Stimulated activated CD8-positive, alpha-beta memory T cell treated with anti-CD3 and anti-CD28 coated beads, Interleukin-4, amount 100 ng/mL, for 24 hours (primary cell): ENCODE results near the gene IL1RAPL2.

ENCODE experiments used
- DNase-seq: peaks from one replicate; pipeline ENCODE4 v3.0.0-alpha.2; 2020; ENCODE audit warnings: low read depth

The IL1RAPL2 gene

DNA sequence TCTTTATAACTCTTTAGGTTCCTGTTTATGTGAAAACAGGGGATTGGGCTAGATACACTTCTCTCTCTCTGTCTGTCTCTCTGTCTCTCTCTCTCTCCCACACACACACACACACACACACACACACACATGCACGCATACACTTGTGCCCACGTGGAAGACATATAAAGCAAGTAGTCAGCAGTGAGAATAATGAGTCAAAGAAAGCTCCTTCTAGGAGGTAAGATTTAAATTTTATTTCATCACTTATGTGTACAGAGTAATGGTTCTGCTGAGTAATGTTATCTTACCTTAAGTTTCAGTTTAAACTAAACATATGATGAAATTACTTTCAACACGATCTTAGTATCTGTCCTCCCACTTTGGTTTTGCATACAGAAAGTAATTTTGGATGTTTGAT is 897.5 kb downstream of the IL1RAPL2 start:
- no peak for DNase-seq

DNA sequence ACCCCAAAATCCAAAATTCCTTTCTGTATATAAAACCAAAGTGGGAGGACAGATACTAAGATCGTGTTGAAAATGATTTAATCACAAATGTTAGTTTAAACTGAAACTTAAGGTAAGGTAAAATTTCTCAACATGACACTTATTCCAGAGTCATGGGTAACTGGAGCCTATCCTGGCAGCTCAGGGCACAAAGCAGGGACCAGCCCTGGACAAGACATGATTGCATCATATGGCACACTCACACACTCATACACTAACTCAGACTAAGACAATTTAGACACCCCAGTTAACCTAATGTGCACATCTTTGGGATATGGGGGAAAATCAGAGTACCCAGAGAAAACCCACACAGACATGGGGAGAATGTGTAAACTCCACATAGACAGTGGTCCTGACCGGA is 898.6 kb downstream of the IL1RAPL2 start:
- DNase-seq, result no peak

DNA sequence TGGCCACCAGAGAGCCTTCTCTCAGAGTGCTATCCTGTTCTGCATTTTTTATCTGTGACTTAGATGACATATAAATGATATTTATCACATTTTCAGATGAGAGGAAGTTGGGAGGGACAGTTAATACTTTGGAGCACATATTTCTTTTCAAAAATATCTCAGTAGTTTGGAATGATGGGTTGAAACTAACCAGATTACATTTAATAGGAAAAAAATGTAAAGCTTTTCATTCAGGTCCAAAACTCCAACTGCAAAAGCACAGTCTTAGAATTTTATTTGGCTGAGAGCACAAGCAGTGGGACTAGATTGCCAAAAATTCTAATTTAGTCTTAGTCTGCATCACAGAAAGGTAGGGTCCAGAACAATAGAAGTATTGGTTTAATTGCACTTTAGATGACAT is 902.7 kb downstream of the IL1RAPL2 start:
- no peak for DNase-seq

DNA sequence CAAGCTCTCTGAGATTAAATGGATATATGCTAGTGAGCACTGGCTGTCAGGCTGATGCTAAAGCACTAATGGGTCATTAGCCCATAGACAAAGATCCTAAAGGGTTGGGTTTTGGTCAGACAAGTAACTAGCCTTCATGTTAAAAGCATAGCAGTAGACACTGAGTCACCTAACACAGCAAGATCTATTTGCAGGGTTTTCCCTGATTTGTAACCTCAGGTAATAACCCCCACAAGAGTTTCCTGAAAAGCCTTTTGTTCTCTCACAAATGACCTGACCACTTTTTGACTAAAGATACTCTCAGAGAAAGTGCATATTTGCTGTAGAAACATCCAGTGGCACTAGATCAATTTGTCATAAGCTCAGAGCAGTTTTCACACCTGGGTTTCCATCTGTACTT is 905.6 kb downstream of the IL1RAPL2 start:
- no peak for DNase-seq

DNA sequence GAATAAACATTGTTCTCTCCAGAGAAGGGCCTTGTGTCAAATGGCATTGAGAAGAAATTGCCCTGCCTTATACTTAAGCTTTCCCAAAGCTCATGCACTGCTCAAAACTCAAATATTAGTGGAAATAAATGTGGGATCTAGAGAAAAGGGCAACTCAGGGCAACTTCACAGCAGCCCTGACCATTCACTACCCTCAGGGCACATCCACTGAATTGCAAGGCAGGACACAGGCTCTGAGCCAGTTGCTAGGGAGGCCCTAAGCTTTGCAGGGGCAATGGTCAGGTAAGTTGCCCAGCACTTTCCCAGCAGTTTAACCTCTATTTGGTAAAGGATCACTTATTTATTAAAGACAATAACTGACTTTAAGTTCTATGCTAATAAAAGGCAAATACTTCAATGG is 909.8 kb downstream of the IL1RAPL2 start:
- no peak for DNase-seq

DNA sequence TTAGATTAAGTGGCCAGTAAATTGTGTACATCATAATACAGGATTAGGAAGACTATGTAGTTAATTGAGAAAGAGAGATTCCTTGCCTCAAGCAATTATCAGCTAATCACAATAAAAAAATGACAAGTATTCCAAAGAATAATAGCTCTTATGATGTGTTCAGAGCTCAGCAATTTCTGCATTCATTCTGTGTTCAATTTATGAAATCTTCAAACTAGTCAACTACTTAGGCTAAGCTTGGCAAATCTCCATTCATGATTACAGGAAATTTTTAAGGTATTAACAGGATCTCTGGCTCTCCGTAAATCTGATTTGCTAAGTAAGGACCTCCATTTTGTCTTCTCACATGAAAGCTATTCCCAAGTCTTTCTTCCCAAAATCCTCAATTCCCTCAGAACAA is 911.4 kb downstream of the IL1RAPL2 start:
- no peak for DNase-seq

DNA sequence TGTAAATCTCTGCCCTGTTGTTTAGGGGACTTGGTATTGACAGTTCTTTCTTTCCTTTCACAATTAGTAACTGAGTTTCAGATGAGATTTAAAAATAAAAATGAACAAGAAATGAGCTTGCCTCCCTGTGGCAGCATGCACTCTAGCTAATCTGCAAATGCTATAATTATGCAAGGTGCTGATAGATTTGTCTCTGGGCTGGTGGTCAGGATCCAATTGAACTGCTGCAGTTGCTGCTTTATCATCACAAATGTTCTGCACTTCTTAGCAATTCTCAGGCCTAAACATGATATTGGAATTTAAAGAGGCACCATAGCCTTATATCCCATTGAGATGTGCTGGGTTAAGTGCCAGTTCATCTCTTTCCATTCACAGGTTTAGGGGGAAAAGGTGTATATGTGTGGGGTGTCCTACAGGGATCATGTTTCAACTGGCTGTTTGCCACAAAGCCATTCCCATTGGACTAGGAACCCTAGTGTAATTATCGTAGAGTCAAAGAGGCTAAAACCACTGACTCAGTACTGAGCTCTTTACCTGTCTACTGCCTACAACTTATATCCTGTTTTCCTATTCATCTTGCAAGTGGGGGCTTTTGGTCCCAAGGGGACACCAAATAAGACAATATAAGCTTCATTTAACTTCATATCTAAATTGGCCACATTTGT is 914.8 kb downstream of the IL1RAPL2 start:
- no peak for DNase-seq

DNA sequence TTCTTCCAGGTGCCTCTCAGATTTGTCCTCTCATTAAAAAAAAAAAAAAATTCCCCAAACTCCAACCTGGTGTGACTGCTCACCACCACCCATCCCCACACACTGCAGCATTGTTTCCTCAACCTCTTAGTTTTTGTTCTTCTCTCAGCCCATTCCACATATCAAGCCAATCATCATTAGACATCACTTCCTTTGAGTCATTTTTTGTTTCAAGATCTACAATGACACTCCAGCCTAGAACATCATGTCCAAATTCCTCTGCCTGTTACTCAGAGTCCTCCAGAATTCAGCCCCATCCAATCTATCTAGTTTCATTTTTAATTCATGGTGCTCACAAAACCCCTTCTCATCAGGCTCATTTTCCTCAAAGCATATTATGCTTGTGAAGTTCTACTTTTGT is 917.0 kb downstream of the IL1RAPL2 start:
- no peak for DNase-seq

DNA sequence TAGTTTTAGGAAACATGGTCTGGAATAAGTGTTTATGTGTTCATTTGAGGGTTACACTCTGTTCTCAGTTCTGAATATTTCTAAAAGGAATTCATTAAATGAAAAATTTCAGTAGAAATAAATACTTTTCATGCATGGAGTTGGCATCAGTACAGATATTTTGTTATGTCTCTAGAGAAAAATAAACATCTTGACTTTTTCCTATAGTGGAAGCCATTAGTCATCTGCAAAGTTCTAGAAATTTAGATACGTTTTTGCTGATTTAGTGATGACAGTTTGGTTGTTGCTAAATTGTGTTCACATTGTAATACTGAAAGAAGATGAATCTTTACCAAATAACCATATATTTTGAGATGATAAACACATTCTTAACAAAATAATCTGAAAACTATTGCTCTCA is 922.7 kb downstream of the IL1RAPL2 start:
- DNase-seq, result no peak

DNA sequence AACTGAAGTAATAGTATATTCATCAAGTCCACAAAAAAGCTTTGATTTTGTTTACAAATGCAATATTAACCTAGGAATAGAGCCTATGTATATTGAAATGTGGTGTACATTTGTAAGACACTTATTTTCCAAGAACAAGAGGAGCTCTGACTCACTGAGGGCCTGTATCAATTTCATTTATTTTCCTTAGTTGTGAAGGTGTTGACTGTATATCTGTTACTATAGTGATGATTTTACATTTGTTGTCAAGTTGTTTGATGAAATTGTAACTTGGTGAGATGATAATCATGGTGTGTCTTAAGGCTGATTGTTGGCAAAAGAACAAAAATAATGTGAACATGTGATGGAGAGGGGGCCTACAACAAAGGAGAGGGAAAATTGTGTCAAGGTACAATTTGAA is 929.4 kb downstream of the IL1RAPL2 start:
- no peak for DNase-seq

DNA sequence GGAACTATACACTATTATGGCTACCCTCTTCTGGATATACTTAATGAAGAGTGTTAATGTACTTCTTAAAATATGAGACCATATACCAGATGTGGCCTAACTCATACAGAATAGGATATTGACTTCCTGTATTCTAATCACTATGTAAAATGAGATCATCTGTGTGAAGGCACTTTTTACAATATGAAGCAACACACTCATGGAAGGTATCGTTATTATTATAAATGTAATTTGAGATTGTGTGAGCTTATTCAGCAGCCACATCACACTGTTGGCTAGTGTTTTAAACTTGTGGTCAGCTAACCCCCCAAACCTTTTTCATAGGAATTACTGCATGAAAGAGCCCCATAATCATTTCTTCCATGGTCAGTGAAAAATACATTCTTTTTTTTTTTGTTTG is 936.3 kb downstream of the IL1RAPL2 start:
- DNase-seq, result no peak

DNA sequence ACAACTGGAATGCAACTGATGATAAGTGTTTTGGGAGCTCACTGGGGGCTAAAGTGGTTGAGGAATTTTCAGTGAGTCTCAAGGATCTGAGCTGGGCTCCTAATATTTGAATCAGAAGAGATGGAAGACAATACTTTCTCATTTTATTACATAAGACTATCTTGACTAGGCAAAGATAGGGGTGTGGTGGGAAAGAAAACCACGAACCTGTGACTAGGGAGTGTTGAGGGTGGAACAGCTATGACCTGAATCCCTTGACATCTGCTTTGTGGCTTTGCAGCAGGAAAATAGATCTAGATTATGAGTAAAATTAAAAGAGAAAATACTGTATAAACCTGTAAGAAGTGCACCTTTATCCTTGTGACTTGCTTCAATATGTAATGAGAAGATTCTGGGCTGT is 949.6 kb downstream of the IL1RAPL2 start:
- no peak for DNase-seq

DNA sequence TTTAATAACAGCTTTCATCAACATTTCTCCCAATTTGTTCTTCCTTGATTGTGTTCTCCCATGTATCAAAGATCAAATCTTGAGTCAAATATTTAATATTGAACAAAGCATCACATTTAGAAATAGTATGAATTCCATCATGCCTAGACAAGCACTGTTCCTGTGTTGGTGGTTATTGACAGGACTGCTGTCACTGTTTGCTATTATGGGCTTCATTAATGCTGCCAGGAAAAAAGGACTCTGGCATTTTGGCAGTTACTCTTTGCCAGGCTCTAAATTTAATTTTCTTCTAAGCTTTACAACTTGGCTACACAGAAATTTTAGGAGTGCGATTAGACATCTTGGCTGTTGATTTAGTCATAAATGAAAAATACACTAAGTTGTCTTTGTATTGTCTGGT is 960.4 kb downstream of the IL1RAPL2 start:
- DNase-seq, result no peak

DNA sequence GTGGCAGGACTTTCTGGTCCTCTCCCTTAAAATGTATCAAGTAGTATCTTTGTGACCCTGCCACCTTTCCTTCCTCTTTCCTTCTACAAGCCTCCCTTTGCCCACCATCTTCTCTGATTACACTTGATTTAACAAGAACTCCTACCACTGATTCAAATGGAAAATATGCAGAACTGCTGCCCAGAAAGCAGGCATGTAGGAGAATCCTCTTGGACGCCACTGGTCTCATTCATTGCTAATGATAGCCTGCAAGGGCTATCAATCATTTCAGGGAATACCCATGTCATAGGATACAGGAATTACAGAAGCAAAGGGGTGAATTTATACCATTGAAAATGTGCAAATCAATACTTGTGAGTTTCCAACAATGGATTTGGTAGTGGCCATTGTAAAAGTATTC is 961.8 kb downstream of the IL1RAPL2 start:
- no peak for DNase-seq

DNA sequence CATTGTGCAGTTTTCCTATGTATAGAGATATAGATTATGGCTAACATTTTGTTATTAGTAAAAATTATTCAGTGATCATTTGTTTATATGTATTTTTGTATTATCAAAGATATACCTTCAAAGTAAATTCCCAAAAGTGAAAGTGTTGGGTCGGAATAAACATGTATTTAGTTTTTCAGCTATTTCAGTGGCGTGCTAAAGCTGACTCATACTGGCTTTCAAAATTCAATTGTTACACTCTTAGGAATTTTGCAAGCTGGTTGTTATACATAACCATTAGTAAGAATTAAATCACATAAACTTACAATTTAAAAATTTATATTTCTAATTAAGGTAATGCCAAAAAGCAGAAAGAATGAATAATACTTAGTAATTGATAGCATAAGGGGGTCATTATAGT is 968.0 kb downstream of the IL1RAPL2 start:
- DNase-seq, result no peak

DNA sequence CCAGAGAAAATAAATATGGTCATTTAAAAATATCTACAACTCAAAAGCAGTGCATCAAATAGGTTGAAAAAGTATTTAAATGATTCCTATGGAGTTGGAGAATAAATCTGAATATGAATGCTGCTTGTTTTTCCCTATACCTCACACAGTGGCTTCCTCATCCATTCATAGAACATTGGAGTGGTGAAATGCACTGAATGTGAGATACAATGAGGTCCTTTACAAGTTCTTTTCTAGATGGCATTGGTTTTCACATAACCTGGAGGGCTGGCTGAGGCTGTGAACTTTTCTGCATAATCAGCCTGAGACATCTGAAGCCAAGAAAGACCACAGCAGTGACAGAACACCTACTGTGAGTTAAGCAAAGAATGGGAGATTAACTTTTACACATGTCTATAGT is 977.3 kb downstream of the IL1RAPL2 start:
- DNase-seq, result no peak

DNA sequence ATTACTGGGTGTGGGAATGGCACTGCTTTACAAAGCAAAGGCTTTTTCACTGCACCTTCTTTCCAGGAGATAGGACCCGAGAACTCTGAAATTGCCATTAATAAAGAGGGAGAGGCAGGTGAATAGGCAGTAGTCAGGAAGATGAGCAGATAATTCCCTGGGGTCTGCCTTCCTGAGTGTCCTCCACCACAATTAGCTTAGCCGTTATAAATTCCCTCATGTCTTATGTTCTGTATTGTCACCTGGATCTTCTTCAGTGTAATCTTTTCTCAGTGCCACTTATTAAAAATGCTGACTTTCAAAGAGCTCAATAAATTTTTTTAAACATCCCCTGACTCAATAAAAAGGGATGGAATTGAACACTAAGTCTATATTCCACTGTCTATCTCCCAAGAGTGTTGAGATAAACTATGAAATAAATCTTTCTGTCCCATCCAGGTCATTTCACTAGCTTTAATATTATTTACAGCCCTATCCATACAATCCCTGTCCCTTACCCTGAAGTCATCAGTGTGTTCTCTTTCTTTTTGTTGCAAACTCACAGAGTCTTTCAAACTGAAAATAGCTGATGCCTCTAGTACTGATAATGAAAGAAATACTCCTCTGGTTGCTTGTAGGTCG is 984.2 kb downstream of the IL1RAPL2 start:
- DNase-seq, result no peak

DNA sequence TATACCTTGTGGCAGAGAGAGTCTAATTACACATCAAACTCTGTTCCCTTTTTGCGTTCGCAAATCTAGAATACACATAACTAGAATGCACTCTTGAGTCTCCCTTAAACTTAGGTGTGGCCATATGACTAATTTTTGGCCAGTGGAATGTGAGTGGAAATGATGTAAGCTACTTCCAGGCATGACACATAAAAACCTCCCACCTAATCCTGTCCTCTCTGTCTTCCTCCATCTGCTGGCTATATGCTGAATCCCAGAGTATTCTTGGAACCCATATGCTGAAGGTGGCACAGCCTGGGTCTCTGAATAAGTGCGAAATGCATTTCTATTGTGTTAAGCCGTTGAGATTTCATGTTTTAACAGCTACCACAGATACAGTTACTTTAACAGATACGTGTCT is 986.4 kb downstream of the IL1RAPL2 start:
- no peak for DNase-seq

DNA sequence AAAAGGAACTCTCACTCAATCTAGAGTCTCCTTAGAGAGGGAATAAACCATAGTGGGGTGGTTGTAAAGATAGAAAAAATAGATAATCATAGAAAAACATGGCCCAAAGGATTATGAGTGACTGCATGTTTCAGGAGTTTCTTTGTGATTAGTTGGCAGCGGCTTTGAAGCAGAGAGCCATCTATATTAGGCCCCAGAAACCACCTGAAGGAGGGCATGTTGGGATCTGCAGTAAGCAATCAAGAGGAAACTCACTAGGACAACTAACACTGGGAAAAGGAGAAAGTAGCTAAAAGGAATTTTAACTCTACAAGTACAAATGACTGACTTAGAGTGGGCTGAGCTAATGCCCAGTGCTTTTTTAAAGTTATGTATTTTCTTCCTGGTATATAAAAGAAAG is 987.1 kb downstream of the IL1RAPL2 start:
- no peak for DNase-seq

DNA sequence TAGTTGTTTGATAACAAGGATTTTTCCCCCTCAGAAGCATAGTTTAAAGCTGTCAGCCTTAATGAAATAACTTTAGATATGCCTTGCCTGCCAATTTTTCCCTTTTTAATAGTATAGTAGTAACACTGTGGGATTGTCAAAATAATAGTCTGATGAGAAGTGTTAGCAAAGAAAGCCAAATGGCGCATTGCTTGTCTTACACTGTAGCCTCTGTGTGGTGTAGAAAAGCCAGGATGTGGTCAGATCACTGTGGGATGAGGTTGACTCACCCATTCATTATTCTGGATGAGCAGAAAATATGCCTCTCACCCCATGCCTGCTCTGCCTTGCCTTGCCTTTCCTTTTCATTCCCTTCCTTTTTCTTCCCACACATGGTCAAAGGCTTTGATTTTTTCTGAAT is 998.5 kb downstream of the IL1RAPL2 start:
- no peak for DNase-seq

DNA sequence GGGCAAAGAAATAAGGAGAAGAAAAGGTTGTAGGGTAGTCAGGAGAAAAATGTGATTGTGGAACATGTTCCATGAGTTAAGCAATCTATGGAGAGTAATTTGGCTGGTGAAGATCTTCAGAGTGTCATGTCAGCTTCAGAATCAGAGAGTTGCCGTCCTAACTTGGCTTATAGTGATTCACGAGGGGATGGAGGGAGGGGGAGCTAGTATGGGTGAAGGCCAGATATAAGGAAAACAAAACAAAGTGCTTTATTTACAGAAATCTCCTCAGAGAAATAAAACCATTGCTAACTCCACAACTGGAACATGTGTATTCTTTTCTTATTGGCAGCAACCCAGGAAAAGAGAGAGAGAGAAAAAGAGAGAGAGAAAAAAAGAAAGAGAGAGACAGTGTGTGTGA is 999.9 kb downstream of the IL1RAPL2 start:
- no peak for DNase-seq

DNA sequence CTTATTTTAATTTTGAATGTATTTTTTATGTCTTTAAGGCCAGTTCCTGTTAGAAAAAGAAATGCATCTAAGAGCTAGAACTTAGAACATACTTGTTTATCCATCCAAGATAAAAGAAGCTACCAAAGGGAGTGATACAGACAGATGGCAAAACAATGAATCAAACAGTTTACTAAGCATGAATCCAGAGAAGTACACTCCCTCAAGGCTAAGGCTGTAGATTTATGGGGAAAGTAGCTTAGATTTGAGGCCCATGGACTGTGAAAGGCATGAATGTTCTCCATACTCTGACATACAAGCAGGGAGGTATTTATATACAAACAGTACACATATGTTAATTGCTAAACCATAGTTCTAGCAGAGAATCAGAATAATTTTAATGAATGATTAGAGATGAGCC is 1001.1 kb downstream of the IL1RAPL2 start:
- no peak for DNase-seq

DNA sequence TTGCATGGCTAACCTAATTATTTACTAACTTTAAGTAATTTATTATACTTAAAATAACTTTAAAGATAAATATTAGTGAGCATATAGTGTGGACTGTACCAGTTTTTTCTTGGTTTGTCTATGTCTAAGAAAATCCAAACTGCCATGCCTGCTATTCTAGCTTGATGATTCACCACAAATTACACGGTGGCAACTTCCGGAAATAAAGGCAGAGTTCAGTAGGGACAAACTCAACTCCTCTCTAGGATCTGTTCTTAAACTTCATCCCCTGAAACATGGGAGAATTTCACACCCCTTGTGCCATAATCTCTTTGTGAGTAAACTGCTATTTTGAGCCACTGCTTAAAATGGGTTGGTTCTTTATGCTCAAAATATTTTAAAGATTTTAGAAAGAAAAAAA is 1042.7 kb downstream of the IL1RAPL2 start:
- DNase-seq, result no peak

DNA sequence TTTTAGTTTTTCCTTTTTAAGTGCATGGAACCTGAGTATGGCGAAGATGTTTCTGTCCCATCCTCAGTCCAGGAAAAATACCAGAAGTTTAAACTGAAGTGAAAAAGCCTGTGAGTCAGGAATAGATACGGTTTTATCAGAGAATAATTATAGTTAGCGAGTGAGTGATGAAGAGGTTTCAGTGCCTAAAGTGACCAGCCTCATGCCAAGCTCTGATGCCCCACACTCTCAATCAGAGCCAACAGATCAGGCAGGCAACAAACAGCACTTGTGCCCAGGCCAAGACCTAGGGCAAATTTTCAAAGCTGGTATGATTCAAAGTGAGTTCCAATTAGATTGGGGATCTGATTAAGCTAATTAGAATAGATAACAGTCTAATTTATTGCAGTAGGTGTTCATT is 1043.5 kb downstream of the IL1RAPL2 start:
- DNase-seq, result no peak
